K562 treated with DMSO at 1 percent for 48 hours (cell line): ENCODE measurements around the gene PLEKHJ1. TPM values are rescaled to one million over a fixed set of nuclear protein-coding genes. Genes with fewer than 3 reads are reported as not detected.

Source experiments
- total RNA-seq: library from RNA; unstranded; fragments of 300-600 nt; gene quantifications from 2 replicates; pipeline ENCODE4 v1.2.3, GENCODE V29; 2022; ENCODE audit warnings: low replicate concordance; ENCODE audit errors: extremely low read depth

PLEKHJ1 gene
- total RNA-seq, result 447 TPM in 1 of 2 replicates, not detected in the other

GRCh38 chr19:2236314-2237050, at the start of gene PLEKHJ1, which contains the start of gene SF3A2:
Gene PLEKHJ1 (minus strand): TSS chr19:2236329. CDS start chr19:2236248, 81 bp downstream.
Gene SF3A2 (plus strand): TSS chr19:2236824. CDS start chr19:2243419, 6,595 bp downstream.

GRCh38 chr19:2282062-2282861, 46.1 kb upstream of the PLEKHJ1 start, which contains the start of gene PEAK3:
Gene PEAK3 (minus strand): TSS chr19:2282175. CDS start chr19:2280931, 1,244 bp downstream.

GRCh38 chr19:2255982-2256685, 20.0 kb upstream of the PLEKHJ1 start, which contains the start of gene JSRP1:
Gene JSRP1 (minus strand): TSS chr19:2256417. CDS start chr19:2255314, 1,103 bp downstream.

GRCh38 chr19:2249010-2249866, 13.1 kb upstream of the PLEKHJ1 start, which contains the start of gene AMH:
Gene AMH (plus strand): TSS chr19:2249323. CDS start chr19:2249333, 10 bp downstream.

Other genes with a start within 250 kb of the PLEKHJ1 start
- gene BTBD2, start 220.6 kb downstream of the PLEKHJ1 start, total RNA-seq, result not detected in 2 replicates
- gene MKNK2, start 185.1 kb downstream of the PLEKHJ1 start, total RNA-seq, result 245 TPM in 1 of 2 replicates, not detected in the other
- gene MOB3A, start 140.0 kb downstream of the PLEKHJ1 start, total RNA-seq, result not detected in 2 replicates
- not detected in 2 replicates for gene IZUMO4, start 139.4 kb downstream of the PLEKHJ1 start, total RNA-seq
- 532 TPM in 1 of 2 replicates, not detected in the other for gene AP3D1, start 84.8 kb downstream of the PLEKHJ1 start, total RNA-seq
- not detected in 2 replicates for gene DOT1L, start 72.4 kb downstream of the PLEKHJ1 start, total RNA-seq
- gene SF3A2, start 495 bp upstream of the PLEKHJ1 start, total RNA-seq, result not detected in 2 replicates
- 225 TPM in 1 of 2 replicates, not detected in the other for gene AMH, start 13.0 kb upstream of the PLEKHJ1 start, total RNA-seq
- gene JSRP1, start 20.1 kb upstream of the PLEKHJ1 start, total RNA-seq, result not detected in 2 replicates
- not detected in 2 replicates for gene PEAK3, start 45.8 kb upstream of the PLEKHJ1 start, total RNA-seq
- gene LINGO3, start 71.8 kb upstream of the PLEKHJ1 start, total RNA-seq, result not detected in 2 replicates
- gene LSM7, start 92.3 kb upstream of the PLEKHJ1 start, total RNA-seq, result not detected in 2 replicates
- not detected in 2 replicates for gene SPPL2B, start 92.4 kb upstream of the PLEKHJ1 start, total RNA-seq
- not detected in 2 replicates for gene TMPRSS9, start 123.9 kb upstream of the PLEKHJ1 start, total RNA-seq
- not detected in 2 replicates for gene TIMM13, start 191.3 kb upstream of the PLEKHJ1 start, total RNA-seq
- not detected in 2 replicates for gene LMNB2, start 220.6 kb upstream of the PLEKHJ1 start, total RNA-seq
- gene GADD45B, start 239.8 kb upstream of the PLEKHJ1 start, total RNA-seq, result not detected in 2 replicates